ENCODE results near the gene GRIK1.

GRCh38 chr21:29708401-29708800 is 231.4 kb downstream of the GRIK1 start:
- TF ChIP-seq POLR2A (IDR thresholded peaks at IDR 0.05) (no peak), CTCF (IDR thresholded peaks at IDR 0.05) (no peak), EP300 (IDR thresholded peaks at IDR 0.05) (no peak)

Measured in tibial nerve (tissue), 4 donors.